ENCODE measurements around the gene SOX11.

SOX11 gene

DNA sequence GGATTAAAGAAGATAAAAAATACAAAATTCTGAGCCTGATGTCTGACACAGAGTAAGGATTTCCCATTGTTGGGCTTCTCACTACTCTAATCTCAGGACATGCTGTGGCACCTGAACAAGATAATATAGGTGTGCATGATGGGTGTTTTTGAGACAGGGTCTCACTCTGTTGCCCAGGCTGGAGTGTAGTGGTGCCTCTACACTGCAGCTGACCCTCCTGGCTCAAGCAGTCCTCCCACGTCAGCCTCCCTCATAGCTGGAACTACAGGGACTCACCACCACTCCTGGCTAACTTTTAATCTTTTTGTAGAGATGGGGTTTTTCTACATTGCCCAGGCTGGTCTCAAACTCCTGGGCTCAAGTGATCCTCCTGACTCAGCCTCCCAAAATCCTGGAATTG lies 32.9 kb downstream of the SOX11 start:
- no peak for DNase-seq

GRCh38 chr2:5725794-5726463 lies 33.7 kb downstream of the SOX11 start:
- no peak for DNase-seq

GRCh38 chr2:5727235-5727634 lies 35.1 kb downstream of the SOX11 start:
- no peak for DNase-seq

DNA sequence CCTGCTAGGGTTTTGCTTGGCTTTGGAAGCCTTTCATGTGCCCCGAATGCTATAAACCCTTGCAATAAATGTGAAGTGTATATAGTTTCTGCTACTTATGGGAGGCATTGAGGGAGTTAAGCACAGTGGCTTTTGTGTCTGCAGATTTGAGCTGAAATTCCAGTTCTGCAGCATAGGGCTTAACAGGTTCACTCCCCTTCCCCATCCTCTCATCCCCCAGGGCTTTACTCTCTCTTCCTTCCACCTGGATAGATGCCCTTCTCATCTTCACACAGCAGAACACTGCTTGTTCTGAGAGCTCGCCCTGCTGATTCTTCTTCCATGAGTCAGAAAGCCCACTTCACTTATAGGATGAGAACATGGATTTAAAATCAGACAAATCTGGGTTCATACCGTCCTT lies 37.2 kb downstream of the SOX11 start:
- no peak for DNase-seq

DNA sequence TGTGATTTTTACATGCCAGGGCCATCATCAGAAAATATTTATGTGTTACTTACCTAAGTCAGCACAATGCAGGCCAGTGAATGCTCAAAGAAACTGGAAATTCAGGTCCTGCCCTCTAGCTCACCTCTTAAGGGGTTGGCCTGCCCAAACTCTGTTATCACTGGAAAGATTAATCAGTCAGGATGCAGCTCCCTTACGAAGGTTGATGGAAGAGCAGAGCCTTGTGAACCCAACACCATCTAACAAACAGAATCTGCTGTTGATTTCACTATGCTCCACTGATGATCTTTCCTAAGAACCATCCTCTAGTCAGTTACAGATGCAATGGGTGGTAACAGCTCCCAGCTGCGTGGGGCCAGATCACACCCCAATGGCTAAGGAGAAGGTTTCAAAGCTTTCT lies 38.2 kb downstream of the SOX11 start:
- no peak for DNase-seq

DNA sequence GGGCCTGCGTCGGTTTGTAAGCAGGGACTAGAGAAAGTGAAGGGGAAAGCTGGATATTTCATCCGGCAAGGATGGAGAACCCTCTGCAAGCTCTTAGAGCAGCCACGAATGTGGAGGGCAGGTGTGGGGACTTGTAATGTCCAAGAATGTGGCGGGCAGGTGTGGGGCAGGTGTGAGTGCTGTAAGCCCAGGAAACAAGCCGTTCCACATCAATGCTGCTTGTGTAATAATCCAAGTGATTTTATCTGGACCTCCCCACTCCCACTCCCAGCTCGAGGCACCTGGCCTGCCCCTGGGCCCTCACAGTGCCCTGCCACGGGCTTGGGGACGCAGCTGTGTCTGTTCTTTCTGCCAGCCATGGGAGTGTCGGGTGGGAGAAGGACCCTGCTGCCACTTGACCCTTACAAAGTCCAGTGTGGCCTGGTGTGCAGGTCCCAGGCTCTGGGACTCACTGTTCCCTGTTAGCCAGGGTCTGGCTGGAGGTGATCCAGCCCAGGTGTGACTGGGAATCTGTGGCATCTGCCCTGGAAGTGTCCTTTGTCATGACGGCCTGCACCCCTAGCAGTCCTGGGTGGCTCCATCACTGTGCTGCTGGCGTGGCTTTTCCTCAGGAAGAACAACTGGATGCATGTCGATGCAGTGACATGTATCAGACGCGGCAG lies 42.8 kb downstream of the SOX11 start:
- DNase-seq: no peak

GRCh38 chr2:5735521-5735861 lies 43.3 kb downstream of the SOX11 start:
- no peak for DNase-seq

DNA sequence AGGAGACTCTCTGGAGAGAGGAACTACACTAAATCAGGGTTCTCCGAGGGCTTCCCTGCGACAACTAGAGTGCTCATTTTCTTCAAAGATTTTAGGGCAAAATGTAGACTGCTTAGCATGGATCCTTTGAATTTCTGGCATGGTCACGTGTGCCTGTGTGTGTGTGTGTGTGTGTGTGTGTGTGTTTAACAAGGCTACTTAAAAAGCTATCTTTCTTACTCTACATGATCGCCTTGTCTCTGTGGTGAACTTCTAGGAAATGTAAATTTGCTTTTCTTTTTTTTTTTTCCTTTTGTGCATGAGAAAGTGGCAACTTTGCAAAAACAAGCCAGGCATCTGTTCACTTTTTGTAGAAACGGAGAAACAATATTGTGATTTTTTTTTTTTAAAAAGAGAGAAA lies 43.9 kb downstream of the SOX11 start:
- no peak for DNase-seq

DNA sequence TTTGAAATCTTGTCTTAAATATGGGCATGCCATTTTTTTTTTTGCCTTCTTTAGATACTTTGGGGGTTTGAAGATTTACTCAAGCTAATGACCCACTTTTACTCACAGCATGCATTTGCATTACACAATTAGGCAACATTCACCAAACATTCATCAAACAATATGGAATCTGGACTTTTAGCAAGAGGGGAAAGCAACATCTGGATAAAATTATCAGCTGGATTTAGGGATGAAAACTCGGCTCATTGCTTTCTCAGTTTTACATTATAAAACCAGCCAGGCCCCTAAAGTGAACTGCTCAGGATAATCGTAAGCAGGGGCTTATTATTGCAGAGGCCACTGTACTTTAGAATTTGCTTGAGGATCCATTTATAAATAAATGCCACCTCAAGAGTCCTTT lies 44.7 kb downstream of the SOX11 start:
- DNase-seq: no peak

- no peak for DNase-seq
Observed at GRCh38 chr2:5740053-5740452, 47.9 kb downstream of the SOX11 start.

DNA sequence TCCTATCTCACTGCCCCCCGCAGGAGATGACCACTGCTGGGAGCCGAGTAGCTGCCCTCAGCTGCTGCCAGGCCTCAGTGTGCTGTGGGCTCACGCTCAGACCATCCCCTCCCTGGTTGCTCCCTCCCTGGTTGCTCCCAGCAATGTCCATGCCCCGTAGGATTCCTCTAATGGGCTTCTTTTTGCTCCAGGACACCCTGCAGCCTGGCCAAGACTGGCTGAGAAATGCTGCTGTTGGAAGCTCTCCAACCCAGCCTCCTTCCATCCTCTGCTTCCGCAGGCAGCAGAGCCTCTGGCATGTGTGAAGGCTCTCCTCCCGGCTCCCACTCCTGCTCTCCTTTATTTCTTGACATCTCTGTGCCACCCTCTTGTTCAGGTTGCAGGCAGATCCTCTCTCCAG lies 48.6 kb downstream of the SOX11 start:
- no peak for DNase-seq

- DNase-seq: no peak
Observed at GRCh38 chr2:5741242-5741641, 49.1 kb downstream of the SOX11 start.

DNA sequence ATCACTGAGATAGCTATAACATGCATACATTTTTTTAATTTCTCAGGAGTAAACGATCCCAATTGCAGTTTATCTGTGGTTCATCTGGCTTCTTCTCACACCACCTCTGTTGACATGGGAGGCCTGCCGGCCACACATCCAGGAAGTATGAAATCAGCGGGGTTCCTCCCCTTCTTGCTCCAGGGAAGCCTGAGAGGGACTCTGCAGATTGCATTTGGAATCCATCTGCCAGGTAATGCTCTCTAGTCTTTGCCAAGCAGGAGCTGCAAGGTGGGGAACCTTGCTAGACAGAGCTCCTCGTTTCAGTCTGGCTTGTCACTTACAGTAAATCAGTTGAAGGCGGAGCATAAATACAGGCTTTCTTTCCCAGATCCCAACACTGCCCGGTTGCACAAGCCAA lies 49.9 kb downstream of the SOX11 start:
- no peak for DNase-seq

- no peak for DNase-seq
Observed at GRCh38 chr2:5748391-5748790, 56.2 kb downstream of the SOX11 start.

DNA sequence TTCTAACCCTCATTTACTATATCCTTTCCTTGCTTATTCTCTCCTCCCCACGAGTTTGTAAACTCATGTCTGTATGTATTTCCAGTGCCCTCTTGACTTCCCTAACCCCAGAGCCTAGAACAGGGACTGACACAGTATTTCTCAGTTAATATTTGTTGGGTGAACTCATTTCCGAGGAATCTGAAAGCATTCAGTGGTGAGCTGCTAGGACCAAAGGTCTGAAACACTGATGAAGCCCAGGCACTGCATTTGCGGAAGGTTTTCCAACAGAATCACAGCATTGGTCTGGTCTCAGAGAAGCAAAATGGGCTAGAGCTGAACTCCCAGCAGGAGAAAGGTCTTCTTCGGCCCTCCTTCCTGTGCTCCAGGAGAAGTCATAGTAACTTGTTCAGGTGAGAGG lies 56.8 kb downstream of the SOX11 start:
- no peak for DNase-seq

DNA sequence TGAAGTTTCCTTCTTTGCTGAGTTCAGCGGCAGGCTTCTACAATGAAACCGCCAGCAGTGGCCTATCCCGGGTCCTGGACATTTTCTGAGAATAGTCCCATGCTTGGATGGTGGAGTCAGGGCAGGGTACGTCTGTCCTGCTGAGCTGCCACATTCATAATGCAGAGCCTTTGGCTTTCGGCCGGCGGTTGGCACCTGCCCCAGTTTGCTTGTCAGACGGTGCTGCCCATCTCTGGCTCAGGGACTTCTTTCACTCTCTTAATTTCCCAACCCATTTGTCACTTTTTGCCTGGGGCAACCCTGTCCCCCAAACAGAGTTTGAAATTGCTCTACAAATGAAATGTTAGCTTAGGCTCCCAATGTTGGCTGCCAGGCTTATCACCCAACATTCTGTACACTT lies 57.2 kb downstream of the SOX11 start:
- no peak for DNase-seq

Measured in cerebellar nuclear complex (tissue), 1 donor.